Central memory CD4-positive, alpha-beta T cell (primary cell): Measurements from ENCODE around the gene TXNRD2.

ENCODE experiments used
- DNase-seq: peaks from one replicate; pipeline ENCODE4 v3.0.0; 2022

The TXNRD2 gene

GRCh38 chr22:19855504-19856409 is 85.9 kb downstream of the TXNRD2 start:
- peak; percentile 37 for DNase-seq

- peak; percentile 94 for DNase-seq
Measured at GRCh38 chr22:19854778-19855503, 86.7 kb downstream of the TXNRD2 start, which contains the start of the genes GNB1L and RTL10. Gene GNB1L, minus strand, starts transcription at chr22:19854874. Its CDS starts 33,519 bp downstream, at chr22:19821355. Gene RTL10, minus strand, starts transcription at chr22:19854874. Its CDS starts 2,613 bp downstream, at chr22:19852261.

GRCh38 chr22:19853879-19854777 is 87.5 kb downstream of the TXNRD2 start:
- peak; percentile 23 for DNase-seq

GRCh38 chr22:19853058-19853878 is 88.3 kb downstream of the TXNRD2 start:
- DNase-seq: no peak

GRCh38 chr22:19852177-19852781 is 89.3 kb downstream of the TXNRD2 start:
- no peak for DNase-seq

- no peak for DNase-seq
Measured at GRCh38 chr22:19851291-19852176, 90.1 kb downstream of the TXNRD2 start.

GRCh38 chr22:19850763-19851109 is 90.9 kb downstream of the TXNRD2 start:
- no peak for DNase-seq

GRCh38 chr22:19849835-19850762 is 91.5 kb downstream of the TXNRD2 start:
- DNase-seq: no peak

- DNase-seq: no peak
Measured at GRCh38 chr22:19848298-19849224, 93.1 kb downstream of the TXNRD2 start.

GRCh38 chr22:19847345-19847632 is 94.3 kb downstream of the TXNRD2 start:
- no peak for DNase-seq

- no peak for DNase-seq
Measured at GRCh38 chr22:19846620-19847344, 94.8 kb downstream of the TXNRD2 start.

- DNase-seq: no peak
Measured at GRCh38 chr22:19845054-19845722, 96.4 kb downstream of the TXNRD2 start.

GRCh38 chr22:19844377-19845053 is 97.1 kb downstream of the TXNRD2 start:
- peak; percentile 21 for DNase-seq

- no peak for DNase-seq
Measured at GRCh38 chr22:19843857-19844376, 97.7 kb downstream of the TXNRD2 start.

GRCh38 chr22:19843107-19843856 is 98.3 kb downstream of the TXNRD2 start:
- DNase-seq: no peak
